ENCODE data around the gene TSPAN7.

GRCh38 chrX:38636949-38637819, 75.8 kb downstream of the TSPAN7 start:
- TF ChIP-seq ZNF274 (IDR thresholded peaks at IDR 0.05; ENCODE audit: low read depth, low read length) (no peak), YY1 (IDR thresholded peaks at IDR 0.05; ENCODE audit: insufficient read depth, insufficient read length) (no peak)
